Activated CD4-positive, CD25-positive, alpha-beta regulatory T cell treated with anti-CD3 and anti-CD28 coated beads, Interleukin-2, amount 50 U/mL, for 72 hours (primary cell): ENCODE results near the gene SLC19A1.

Experiments used
- DNase-seq: peaks from one replicate; pipeline ENCODE4 v3.0.0; 2021

Gene SLC19A1

GRCh38 chr21:45516071-45516670, 26.1 kb downstream of the SLC19A1 start:
- DNase-seq, result no peak

DNA sequence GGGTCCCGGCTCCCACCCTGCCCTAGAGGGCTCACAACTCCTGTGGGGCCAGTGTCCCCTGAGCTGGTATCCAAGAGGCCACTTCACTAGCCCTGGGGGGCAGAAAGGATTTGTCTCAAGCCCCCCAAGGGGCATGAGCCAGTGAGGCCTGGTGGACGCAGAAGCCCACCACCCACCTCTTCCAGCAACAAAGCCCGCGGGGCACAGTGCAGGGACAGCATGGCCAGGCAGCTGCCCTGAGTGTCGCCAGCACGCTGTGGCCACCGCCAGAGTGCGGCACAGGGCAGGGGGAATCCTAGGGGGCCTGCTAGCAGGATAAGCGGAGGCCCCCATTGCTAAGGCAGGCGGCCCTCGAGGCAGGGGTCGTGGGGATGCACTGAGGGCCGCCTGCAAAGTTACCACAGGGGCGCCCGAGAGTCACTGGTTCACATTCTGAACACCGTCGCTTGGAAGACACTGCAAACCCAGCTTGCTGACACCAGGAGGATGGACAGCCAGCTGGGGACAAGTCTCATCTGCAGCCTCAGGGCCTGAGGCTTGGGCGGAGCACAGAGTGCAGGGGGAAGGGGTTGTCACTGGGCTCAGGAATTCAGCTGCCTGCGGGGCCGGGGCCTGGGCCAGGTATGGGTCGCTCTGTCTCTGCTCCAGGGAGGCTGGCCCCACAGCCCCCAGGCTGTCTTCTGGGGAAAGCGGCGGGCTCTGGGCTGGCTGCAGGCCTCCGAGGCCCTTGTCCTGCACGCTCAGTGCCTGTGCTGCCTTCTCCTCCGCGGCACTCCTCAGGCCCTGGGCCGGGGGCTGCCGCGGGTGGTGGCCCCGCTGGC, 26.8 kb downstream of the SLC19A1 start:
- DNase-seq, result no peak

- no peak for DNase-seq
Measured at GRCh38 chr21:45514311-45515021, 27.8 kb downstream of the SLC19A1 start.

GRCh38 chr21:45513741-45514310, 28.4 kb downstream of the SLC19A1 start:
- DNase-seq, result no peak

GRCh38 chr21:45513003-45513717, 29.1 kb downstream of the SLC19A1 start:
- DNase-seq, result no peak

- no peak for DNase-seq
Measured at GRCh38 chr21:45512626-45513002, 29.6 kb downstream of the SLC19A1 start.

- no peak for DNase-seq
Measured at GRCh38 chr21:45511661-45512431, 30.4 kb downstream of the SLC19A1 start.

- DNase-seq, result no peak
Measured at GRCh38 chr21:45511007-45511406, 31.2 kb downstream of the SLC19A1 start.

DNA sequence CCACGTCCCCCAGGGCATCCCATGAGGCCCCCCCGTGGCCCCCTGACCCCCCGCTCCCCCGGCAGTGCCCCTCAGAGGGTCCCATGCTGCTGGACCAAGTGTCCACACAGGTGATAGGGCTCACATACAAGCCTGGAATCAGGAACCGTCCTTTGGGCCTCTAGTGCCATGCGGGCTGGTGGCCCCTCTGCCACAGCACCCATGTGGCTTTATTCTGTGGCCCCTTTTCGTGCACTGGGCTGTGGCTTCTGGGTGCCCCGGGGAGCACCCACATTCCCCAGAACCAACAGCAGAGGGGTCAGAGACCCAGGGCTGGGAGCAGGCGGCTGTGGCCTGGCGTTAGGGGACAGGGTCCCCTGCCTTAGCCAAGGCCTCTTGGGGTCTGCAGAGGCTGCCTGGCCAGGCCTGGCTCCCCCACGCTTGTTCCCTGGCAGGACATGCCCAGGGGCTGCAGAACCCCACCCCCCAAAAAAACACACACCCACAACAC, 31.7 kb downstream of the SLC19A1 start:
- DNase-seq, result no peak

- no peak for DNase-seq
Measured at GRCh38 chr21:45509566-45510465, 32.4 kb downstream of the SLC19A1 start.

DNA sequence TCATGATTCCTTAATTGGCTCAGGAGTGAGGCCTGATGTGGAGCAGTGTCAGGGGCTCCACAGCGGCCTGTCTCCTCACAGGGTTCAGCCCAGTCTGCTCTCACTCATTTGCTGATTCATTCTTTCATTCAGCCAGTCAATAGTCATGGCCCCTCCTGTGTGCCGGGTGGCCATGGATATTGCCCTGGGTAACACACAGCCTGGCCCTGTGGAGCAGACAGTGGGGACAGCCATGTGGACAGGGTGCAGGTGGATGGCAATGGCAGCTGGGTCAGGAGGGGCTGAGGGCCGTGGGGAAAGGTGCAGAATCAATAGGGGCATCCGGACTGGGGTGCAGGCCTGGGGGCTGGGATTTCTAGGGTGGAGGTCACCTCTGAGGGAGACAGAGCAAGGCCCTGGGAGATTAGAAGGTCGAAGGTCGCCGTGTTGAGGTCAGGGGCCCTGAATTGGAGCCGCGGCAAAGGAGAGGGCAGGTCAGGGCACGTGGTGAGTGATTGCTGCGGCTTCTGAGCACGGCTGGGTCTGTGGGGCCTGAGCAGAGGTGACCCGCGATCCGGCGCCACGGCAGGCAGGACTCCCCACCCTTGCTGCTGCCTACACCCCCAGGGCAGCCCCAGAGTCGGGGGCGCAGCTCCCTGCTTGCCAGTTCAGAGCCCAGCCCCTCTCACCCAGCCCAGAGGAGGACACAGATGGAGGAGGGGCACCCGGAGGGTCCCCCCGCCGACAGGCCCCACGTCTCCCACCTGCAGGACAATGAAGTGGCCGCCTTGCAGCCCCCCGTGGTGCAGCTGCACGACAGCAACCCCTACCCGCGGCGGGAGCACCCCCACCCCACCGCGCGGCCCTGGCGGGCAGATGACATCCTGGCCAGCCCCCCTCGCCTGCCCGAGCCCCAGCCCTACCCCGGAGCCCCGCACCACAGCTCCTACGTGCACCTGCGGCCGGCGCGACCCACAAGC, 33.4 kb downstream of the SLC19A1 start:
- DNase-seq, result no peak

GRCh38 chr21:45507888-45508508, 34.2 kb downstream of the SLC19A1 start:
- no peak for DNase-seq

- no peak for DNase-seq
Measured at GRCh38 chr21:45507523-45507875, 34.7 kb downstream of the SLC19A1 start.

DNA sequence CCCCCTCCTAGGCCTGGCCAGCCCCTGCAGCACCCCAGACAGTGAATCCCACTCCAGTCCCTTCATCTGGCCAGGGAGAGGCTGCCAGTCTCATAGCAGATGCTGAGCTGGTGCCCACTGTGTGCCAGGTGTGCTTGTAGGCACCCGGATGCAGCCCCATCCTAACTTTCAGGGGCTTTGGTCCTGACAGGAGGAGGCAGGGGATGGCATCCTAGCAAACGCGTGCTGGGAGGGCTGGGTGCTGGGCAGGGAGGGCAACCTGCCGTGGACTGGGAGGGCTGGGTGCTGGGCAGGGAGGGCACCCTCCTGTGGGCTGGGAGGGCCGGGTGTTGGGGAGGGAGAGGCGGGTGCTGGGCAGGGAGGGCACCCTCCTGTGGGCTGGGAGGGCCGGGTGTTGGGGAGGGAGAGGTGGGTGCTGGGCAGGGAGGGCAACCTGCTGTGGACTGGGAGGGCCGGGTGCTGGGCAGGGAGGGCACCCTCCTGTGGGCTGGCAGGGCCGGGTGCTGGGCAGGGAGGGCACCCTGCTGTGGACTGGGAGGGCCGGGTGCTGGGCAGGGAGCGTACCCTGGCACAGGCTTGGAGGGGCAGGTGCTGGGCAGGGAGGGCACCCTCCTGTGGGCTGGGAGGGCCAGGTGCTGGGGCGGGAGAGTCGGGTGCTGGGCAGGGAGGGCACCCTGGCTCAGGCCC, 35.3 kb downstream of the SLC19A1 start:
- DNase-seq, result no peak

GRCh38 chr21:45506241-45506817, 35.9 kb downstream of the SLC19A1 start:
- DNase-seq, result no peak

- no peak for DNase-seq
Measured at GRCh38 chr21:45505416-45506021, 36.7 kb downstream of the SLC19A1 start.

DNA sequence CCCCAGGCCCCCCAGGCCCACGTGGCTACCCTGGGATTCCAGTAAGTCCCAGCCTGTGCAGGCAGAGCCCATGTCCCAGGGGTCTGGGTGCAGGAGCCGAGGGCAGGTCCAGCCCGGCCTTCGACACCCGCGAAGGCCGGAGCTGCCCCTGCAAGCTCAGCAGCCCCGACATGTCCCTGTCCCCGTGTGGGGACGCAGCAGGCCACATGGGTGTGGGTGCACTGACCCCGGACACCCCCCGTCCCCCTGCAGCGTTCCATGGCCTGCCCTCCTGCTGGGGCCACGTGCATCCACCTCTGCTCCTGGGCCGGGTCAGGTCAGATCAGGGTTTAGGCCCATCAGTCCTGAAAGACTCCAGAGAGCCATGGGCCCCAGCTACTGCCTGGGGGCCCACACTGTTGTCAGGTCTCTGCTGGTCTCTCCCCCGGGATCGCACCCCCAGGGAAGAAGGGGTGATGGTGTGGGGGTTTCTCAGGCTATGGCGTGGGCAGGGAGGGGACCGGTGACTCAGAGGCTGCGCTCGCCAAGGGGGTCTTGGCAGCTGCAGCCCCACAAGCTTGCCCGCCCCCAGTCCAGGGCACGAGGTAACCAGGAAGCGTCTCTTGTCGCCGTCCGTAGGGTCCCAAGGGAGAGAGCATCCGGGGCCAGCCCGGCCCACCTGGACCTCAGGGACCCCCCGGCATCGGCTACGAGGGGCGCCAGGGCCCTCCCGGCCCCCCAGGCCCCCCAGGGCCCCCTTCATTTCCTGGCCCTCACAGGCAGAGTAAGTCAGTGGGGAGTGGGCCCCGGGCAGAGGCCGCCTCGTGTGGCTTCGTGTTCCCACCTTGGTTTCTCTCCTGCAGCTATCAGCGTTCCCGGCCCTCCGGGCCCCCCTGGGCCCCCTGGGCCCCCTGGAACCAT, 37.5 kb downstream of the SLC19A1 start:
- no peak for DNase-seq
